WERI-Rb-1 (cell line): Measurements from ENCODE around the gene GDPD3.
A peak's percentile ranks its signal among the peaks of the same experiment; 100 is the strongest.

ENCODE experiments used
- DNase-seq: peaks from one replicate; pipeline ENCODE4 v3.0.0-alpha.2; 2020
- H3K27ac ChIP-seq: fragments of 250-450 bp; sonication (Bioruptor Pico); 2 replicates; pipeline ENCODE4 v1.5.1; 2020; ENCODE audit warnings: mild to moderate bottlenecking, moderate library complexity
- H3K27me3 ChIP-seq: fragments of 250-450 bp; sonication (Bioruptor Pico); 2 replicates; pipeline ENCODE4 v1.5.1; 2021; ENCODE audit warnings: mild to moderate bottlenecking, low read depth, moderate library complexity; ENCODE audit not compliant: insufficient read depth, severe bottlenecking
- H3K36me3 ChIP-seq: fragments of 250-450 bp; sonication (Bioruptor Pico); 2 replicates; pipeline ENCODE4 v1.5.1; 2020; ENCODE audit warnings: mild to moderate bottlenecking, moderate library complexity
- H3K4me3 ChIP-seq: 2 replicates; pipeline ENCODE4 v1.5.1; 2011; ENCODE audit warnings: low read depth, mild to moderate bottlenecking, control low read depth, low read length
- H3K9me3 ChIP-seq: fragments of 250-450 bp; sonication (Bioruptor Pico); 2 replicates; pipeline ENCODE4 v1.5.1; 2021; ENCODE audit warnings: mild to moderate bottlenecking, moderate library complexity; ENCODE audit not compliant: severe bottlenecking
- TF ChIP-seq, protein P1 (sequence below): IDR thresholded peaks from 2 replicates; pipeline ENCODE4 v1.5.1; 2011; ENCODE audit warnings: low read depth, mild to moderate bottlenecking, control low read depth, inconsistent platforms, low read length

GDPD3 gene

DNA sequence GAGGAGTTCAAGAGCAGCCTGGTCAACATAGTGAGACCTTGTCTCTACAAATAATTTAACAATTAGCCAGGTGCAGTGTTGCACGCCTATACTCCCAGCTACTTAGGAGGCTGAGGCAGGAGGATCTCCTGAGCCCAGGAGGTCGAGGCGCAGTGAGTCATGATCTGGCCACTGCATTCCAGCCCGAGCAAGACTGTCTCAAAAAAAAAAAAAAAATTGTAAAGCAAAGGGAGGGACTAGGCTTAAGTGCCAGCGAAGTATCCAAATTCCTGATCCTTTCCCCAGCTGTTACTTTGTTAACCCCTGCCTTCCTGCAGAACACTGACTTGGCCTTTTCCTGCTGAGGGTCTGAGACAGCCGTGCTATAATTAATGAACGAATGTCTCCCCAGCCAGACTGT is 2.7 kb downstream of the GDPD3 start:
- no peak overlapping the region for H3K4me3 ChIP-seq
- TF ChIP-seq, protein P1, sequence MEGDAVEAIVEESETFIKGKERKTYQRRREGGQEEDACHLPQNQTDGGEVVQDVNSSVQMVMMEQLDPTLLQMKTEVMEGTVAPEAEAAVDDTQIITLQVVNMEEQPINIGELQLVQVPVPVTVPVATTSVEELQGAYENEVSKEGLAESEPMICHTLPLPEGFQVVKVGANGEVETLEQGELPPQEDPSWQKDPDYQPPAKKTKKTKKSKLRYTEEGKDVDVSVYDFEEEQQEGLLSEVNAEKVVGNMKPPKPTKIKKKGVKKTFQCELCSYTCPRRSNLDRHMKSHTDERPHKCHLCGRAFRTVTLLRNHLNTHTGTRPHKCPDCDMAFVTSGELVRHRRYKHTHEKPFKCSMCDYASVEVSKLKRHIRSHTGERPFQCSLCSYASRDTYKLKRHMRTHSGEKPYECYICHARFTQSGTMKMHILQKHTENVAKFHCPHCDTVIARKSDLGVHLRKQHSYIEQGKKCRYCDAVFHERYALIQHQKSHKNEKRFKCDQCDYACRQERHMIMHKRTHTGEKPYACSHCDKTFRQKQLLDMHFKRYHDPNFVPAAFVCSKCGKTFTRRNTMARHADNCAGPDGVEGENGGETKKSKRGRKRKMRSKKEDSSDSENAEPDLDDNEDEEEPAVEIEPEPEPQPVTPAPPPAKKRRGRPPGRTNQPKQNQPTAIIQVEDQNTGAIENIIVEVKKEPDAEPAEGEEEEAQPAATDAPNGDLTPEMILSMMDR = no peak
- H3K36me3 ChIP-seq = peaks cover 19% of the 10 kb centered on the region
- H3K27me3 ChIP-seq = no peaks in the 10 kb centered on the region
- no peak for DNase-seq
- no peaks in the 10 kb centered on the region for H3K9me3 ChIP-seq
- H3K27ac ChIP-seq = no peak overlapping the region

DNA sequence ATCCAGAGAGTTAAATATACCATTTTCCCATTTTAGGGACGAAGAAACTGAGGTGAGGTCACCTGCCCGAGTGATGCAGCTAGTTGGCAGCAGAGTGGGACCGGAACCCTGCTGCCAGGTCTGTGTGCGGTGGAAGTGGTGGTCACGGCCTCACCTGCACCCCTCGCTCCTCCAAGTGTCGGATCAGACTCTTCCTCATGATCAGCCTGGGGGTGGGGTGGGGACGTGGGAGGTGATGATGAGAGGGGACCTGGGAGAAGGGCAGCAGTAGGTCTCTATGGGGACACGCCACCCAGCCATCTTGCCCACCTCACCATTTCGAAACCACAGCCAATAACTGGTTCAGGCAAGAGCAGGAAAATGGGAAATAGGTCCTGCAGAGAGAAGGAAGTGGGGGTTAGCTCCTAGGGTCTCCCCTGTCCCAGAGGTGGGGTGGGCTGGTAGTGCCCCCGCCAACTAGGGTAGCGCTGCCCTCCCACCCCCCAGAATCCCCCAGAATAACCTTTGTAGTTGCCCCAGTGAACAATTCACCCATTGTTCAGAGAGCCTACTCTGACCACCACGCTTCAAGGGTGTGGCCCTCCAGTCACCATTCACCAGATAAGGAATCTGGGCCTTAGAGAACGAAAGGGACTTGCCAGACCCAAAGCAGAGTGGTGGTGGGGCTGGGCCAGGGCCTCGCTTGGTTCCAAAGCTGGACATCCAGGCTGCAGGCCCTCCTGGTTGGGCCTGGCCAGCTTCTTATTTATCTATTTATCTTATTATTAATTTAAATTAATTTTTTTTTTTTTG is 5.1 kb downstream of the GDPD3 start:
- Histone ChIP-seq H3K4me3 (no peak overlapping the region), H3K27me3 (no peaks in the 10 kb centered on the region), H3K9me3 (no peaks in the 10 kb centered on the region), H3K36me3 (peaks cover 15% of the 10 kb centered on the region), H3K27ac (no peak overlapping the region)
- no peak for DNase-seq
- TF ChIP-seq, protein P1 = no peak

DNA sequence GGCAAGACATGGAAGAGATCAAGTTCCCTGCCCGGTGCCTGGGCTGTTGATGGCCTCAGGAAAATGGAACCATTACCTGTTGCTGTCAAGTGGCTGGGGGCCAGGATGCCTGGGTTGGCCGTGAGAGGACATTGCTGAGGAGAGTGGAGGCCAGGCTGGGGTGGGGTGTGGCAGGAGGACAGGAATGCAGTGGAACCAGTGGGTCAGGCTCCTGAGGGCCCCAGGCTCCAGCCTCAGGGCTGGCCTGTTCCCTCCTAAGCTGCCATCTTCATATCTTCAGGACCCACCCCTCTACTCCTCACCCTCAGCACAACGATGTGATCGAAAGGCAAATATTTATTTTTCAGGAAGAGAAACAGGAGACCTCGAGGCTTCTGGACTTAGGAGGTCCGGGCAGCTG is 8.8 kb downstream of the GDPD3 start:
- Histone ChIP-seq H3K9me3 (no peaks in the 10 kb centered on the region), H3K27ac (no peak overlapping the region), H3K27me3 (no peaks in the 10 kb centered on the region), H3K4me3 (no peak overlapping the region), H3K36me3 (peaks cover 7% of the 10 kb centered on the region)
- TF ChIP-seq, protein P1 = no peak
- DNase-seq = no peak

DNA sequence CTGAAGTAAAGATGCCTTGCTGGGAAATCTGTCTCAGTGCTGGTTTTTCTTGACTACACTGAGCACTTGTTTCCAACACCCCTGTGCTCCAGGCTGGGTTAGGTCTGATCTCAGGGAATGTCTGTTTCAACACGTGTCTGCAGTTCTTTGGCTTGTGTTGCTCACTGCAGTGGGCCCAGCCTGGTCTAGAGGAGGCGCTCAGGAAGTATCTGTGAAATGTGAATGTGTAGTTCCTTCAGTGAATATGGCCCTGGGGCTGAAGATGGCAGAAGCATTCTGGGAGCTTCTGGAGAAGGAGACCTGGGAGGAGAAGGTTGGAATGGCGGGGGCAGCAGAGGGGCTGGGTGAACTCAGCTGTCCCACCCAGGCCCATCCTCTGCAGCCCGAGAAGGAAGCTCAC is 9.2 kb downstream of the GDPD3 start:
- Histone ChIP-seq H3K27me3 (no peaks in the 10 kb centered on the region), H3K27ac (no peak overlapping the region), H3K36me3 (peaks cover 7% of the 10 kb centered on the region), H3K4me3 (no peak overlapping the region), H3K9me3 (no peaks in the 10 kb centered on the region)
- DNase-seq = no peak
- TF ChIP-seq, protein P1 = no peak

DNA sequence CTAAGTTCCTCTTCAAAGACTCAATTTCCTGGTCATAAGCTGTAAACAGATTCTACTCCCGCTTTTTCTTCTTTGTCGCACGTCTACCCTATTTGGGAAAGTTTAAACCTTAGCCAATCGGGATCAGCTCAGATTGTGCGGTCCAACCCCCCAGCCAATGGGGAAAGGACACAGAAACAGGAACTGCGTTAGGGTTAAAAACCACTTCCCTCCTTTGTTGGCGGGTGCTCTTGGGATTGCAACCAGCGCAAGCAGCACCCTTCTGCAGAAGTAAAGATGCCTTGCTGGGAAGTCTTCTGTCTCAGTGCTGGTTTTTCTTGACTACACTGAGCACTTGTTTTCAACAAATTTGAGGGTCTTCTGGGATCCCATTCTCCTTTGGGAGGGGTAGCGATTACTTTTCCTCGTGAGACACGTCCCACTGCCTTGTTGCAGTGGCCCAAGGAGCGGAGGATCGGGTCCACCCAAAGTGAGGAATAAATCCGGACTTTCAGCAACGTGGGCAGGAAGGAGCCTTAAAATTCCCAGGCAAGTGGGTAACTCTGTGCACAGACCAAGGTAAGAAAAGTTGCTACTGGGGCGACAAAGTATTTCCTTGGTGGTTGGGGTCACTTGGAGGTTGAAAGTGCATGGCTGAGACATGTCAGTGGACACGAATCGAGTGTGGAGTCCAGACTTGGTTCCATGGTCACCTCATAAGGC is 16.3 kb downstream of the GDPD3 start:
- Histone ChIP-seq H3K4me3 (no peak overlapping the region), H3K9me3 (peaks cover 18% of the 10 kb centered on the region), H3K36me3 (peaks cover 22% of the 10 kb centered on the region), H3K27me3 (no peaks in the 10 kb centered on the region), H3K27ac (peak overlapping the region; percentile 86)
- TF ChIP-seq, protein P1 = no peak
- DNase-seq = no peak
